ENCODE results near the gene PPP2R3C.
"Not testable (repeated sequence)": the region's sequence is repeated elsewhere in the genome, so short reads cannot be mapped to it uniquely, and the experiment has no call there.

Gene PPP2R3C

GRCh38 chr14:35052637-35053036, 69.2 kb downstream of the PPP2R3C start:
- DNase-seq (ENCODE audit: low read depth in 2 of 2): no peak

- no peak for DNase-seq (ENCODE audit: low read depth in 2 of 2)
These were observed 70.0 kb downstream of the PPP2R3C start for GRCh38 chr14:35051796-35052195.

GRCh38 chr14:35050652-35051051, 71.1 kb downstream of the PPP2R3C start:
- DNase-seq (ENCODE audit: low read depth in 2 of 2): no peak

- DNase-seq (ENCODE audit: low read depth in 2 of 2): no peak
These were observed 73.7 kb downstream of the PPP2R3C start for GRCh38 chr14:35047976-35048513.

- peak in 1 of 2 donors; percentile 2 for DNase-seq (ENCODE audit: low read depth in 2 of 2)
These were observed 74.8 kb downstream of the PPP2R3C start for GRCh38 chr14:35046751-35047536.

- DNase-seq (ENCODE audit: low read depth in 2 of 2): peak; percentile 95 to 96
These were observed 75.6 kb downstream of the PPP2R3C start, which contains the start of gene FAM177A1 for GRCh38 chr14:35046048-35046750. TSS of gene FAM177A1 (plus strand) at chr14:35046272. CDS start at chr14:35046464, 192 bp downstream.

- DNase-seq (ENCODE audit: low read depth in 2 of 2): no peak
These were observed 76.1 kb downstream of the PPP2R3C start for GRCh38 chr14:35045798-35046047.

GRCh38 chr14:35044939-35045797, 76.6 kb downstream of the PPP2R3C start:
- no peak for DNase-seq (ENCODE audit: low read depth in 2 of 2)

GRCh38 chr14:35043046-35043445, 78.7 kb downstream of the PPP2R3C start:
- DNase-seq (ENCODE audit: low read depth in 2 of 2): no peak

- no peak for DNase-seq (ENCODE audit: low read depth in 2 of 2)
These were observed 79.2 kb downstream of the PPP2R3C start for GRCh38 chr14:35042632-35043031.

GRCh38 chr14:35038312-35038711, 83.5 kb downstream of the PPP2R3C start:
- DNase-seq (ENCODE audit: low read depth in 2 of 2): not testable (repeated sequence)
